ENCODE measurements around the gene PATL1. TPM values are rescaled to one million over a fixed set of nuclear protein-coding genes. Genes with fewer than 3 reads are reported as not detected.

The PATL1 gene
- total and polyA plus RNA-seq, 2 donors (not counting 1 experiment from before 2014, with no cell fraction given): 40.8 to 45.0 TPM

GRCh38 chr11:59708537-59708936 is 39.7 kb upstream of the PATL1 start:
- POLR2A ChIA-PET: no interaction called here
- Mint-ChIP-seq H3K4me3 (no peak overlapping the region), H3K9me3 (ENCODE audit: insufficient read depth) (no peaks in the 10 kb centered on the region), H3K27ac (no peak overlapping the region), H3K4me1 (no peaks in the 10 kb centered on the region), H3K27me3 (peaks cover 41% of the 10 kb centered on the region)
- no peak overlapping the region for H3K4me3 ChIP-seq (ENCODE audit: control extremely low read depth in 1 of 5, extremely low read depth in 1 of 5, insufficient read depth in 1 of 5, low read depth in 2 of 5, low read length in 4 of 5)
- peaks cover 0 to 8% (median 3%) of the 10 kb centered on the region in 4 experiments for H3K27me3 ChIP-seq (replicated peaks in 1 of 4; ENCODE audit: control extremely low read depth in 1 of 4, control insufficient read depth in 3 of 4, insufficient read depth in 4 of 4, low read length in 3 of 4)
- H2AFZ ChIP-seq (ENCODE audit: insufficient read depth, low read depth, low read length, poor library complexity, severe bottlenecking): no peak overlapping the region
- no peaks in the 10 kb centered on the region for H3K4me1 ChIP-seq (ENCODE audit: control insufficient read depth in 2 of 2, insufficient read depth in 2 of 2, low read length in 2 of 2)
- H3K4me2 ChIP-seq (replicated peaks; ENCODE audit: low read depth, low read length, poor library complexity, severe bottlenecking): no peak overlapping the region
- WGBS (ENCODE audit: insufficient coverage): 83% methylated on average over 1 of the region's 1 CpG
- no peak for ATAC-seq (ENCODE audit: low read depth)
- no peak overlapping the region for H3K27ac ChIP-seq (ENCODE audit: low read length in 2 of 2)
- no peaks in the 10 kb centered on the region for H3K79me2 ChIP-seq (ENCODE audit: control insufficient read depth, insufficient read depth, low read length)
- CTCF ChIA-PET: no interaction called here
- H3K9me3 ChIP-seq (ENCODE audit: control extremely low read depth in 1 of 3, control insufficient read depth in 2 of 3, insufficient read depth in 1 of 3, low read length in 2 of 3): no peaks in the 10 kb centered on the region
- TF ChIP-seq EZH2 (IDR thresholded peaks at IDR 0.05; ENCODE audit: borderline replicate concordance, insufficient read depth, low read depth, low read length, poor library complexity, severe bottlenecking) (no peak), CTCF (IDR thresholded peaks at IDR 0.05) (no peak)
- DNase-seq: no peak
- no peaks in the 10 kb centered on the region for H4K20me1 ChIP-seq (ENCODE audit: control insufficient read depth, insufficient read depth, low read length, poor library complexity, severe bottlenecking)
- H3K9ac ChIP-seq (ENCODE audit: low read length): no peak overlapping the region
- no peaks in the 10 kb centered on the region for H3K36me3 ChIP-seq (replicated peaks in 1 of 2; ENCODE audit: control extremely low read depth in 1 of 2, control insufficient read depth in 1 of 2, extremely low read depth in 1 of 2, insufficient read depth in 2 of 2, low read length in 1 of 2)
- intact Hi-C loops (cut with micrococcal nuclease): no loop called here

- H3K4me1 ChIP-seq (ENCODE audit: control insufficient read depth in 2 of 2, insufficient read depth in 2 of 2, low read length in 2 of 2): no peaks in the 10 kb centered on the region
- no peak for ATAC-seq (ENCODE audit: low read depth)
- intact Hi-C loops (cut with micrococcal nuclease): no loop called here
- peaks cover 0 to 8% (median 2%) of the 10 kb centered on the region in 4 experiments for H3K27me3 ChIP-seq (replicated peaks in 1 of 4; ENCODE audit: control extremely low read depth in 1 of 4, control insufficient read depth in 3 of 4, insufficient read depth in 4 of 4, low read length in 3 of 4)
- CTCF ChIA-PET: interaction anchor here (0.7 kb wide), 1 partner anchor 38 kb away, joined by 3 read pairs; the partner anchor contains the start of gene PATL1
- no peak overlapping the region for H3K4me3 Mint-ChIP-seq
- H3K4me2 ChIP-seq (replicated peaks; ENCODE audit: low read depth, low read length, poor library complexity, severe bottlenecking): no peak overlapping the region
- no peak overlapping the region for H3K27ac ChIP-seq (ENCODE audit: low read length in 2 of 2)
- no peaks in the 10 kb centered on the region for H4K20me1 ChIP-seq (ENCODE audit: control insufficient read depth, insufficient read depth, low read length, poor library complexity, severe bottlenecking)
- no peaks in the 10 kb centered on the region for H3K79me2 ChIP-seq (ENCODE audit: control insufficient read depth, insufficient read depth, low read length)
- H3K36me3 ChIP-seq (replicated peaks in 1 of 2; ENCODE audit: control extremely low read depth in 1 of 2, control insufficient read depth in 1 of 2, extremely low read depth in 1 of 2, insufficient read depth in 2 of 2, low read length in 1 of 2): no peaks in the 10 kb centered on the region
- no CpG with 5 or more reads among the region's 1 CpG for WGBS (ENCODE audit: insufficient coverage)
- no peaks in the 10 kb centered on the region for H3K9me3 Mint-ChIP-seq (ENCODE audit: insufficient read depth)
- no peak overlapping the region for H2AFZ ChIP-seq (ENCODE audit: insufficient read depth, low read depth, low read length, poor library complexity, severe bottlenecking)
- peaks cover 33% of the 10 kb centered on the region for H3K27me3 Mint-ChIP-seq
- H3K27ac Mint-ChIP-seq: no peak overlapping the region
- no peaks in the 10 kb centered on the region for H3K4me1 Mint-ChIP-seq
- no peak for DNase-seq
- TF ChIP-seq EZH2 (IDR thresholded peaks at IDR 0.05; ENCODE audit: borderline replicate concordance, insufficient read depth, low read depth, low read length, poor library complexity, severe bottlenecking) (no peak), CTCF (IDR thresholded peaks at IDR 0.05) (no peak)
- H3K9me3 ChIP-seq (ENCODE audit: control extremely low read depth in 1 of 3, control insufficient read depth in 2 of 3, insufficient read depth in 1 of 3, low read length in 2 of 3): no peaks in the 10 kb centered on the region
- H3K4me3 ChIP-seq (ENCODE audit: control extremely low read depth in 1 of 5, extremely low read depth in 1 of 5, insufficient read depth in 1 of 5, low read depth in 2 of 5, low read length in 4 of 5): no peak overlapping the region
- no peak overlapping the region for H3K9ac ChIP-seq (ENCODE audit: low read length)
- POLR2A ChIA-PET: no interaction called here
These were observed 38.5 kb upstream of the PATL1 start for GRCh38 chr11:59707371-59707770.
